PC-3 (cell line): ENCODE data around the gene NGRN.

ENCODE experiments used
- EZH2 ChIP-seq: fragments of 300-600 bp; sonication (generic); IDR thresholded peaks from one replicate; pipeline ENCODE4 v1.6.1; 2017; ENCODE audit warnings: antibody characterized with exemption, mild to moderate bottlenecking, low read length; ENCODE audit not compliant: unreplicated experiment
- TF ChIP-seq, protein P1 (sequence below): fragments of 300-600 bp; sonication (generic); conservative IDR thresholded peaks from 2 replicates; pipeline ENCODE4 v1.5.1; 2017; ENCODE audit warnings: antibody characterized with exemption, low read depth, mild to moderate bottlenecking, low read length

GRCh38 chr15:90297021-90297420 lies 31.5 kb downstream of the NGRN start:
- TF ChIP-seq, protein P1, sequence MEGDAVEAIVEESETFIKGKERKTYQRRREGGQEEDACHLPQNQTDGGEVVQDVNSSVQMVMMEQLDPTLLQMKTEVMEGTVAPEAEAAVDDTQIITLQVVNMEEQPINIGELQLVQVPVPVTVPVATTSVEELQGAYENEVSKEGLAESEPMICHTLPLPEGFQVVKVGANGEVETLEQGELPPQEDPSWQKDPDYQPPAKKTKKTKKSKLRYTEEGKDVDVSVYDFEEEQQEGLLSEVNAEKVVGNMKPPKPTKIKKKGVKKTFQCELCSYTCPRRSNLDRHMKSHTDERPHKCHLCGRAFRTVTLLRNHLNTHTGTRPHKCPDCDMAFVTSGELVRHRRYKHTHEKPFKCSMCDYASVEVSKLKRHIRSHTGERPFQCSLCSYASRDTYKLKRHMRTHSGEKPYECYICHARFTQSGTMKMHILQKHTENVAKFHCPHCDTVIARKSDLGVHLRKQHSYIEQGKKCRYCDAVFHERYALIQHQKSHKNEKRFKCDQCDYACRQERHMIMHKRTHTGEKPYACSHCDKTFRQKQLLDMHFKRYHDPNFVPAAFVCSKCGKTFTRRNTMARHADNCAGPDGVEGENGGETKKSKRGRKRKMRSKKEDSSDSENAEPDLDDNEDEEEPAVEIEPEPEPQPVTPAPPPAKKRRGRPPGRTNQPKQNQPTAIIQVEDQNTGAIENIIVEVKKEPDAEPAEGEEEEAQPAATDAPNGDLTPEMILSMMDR, result no peak
- TF ChIP-seq EZH2, result no peak
